Neuronal stem cell (in vitro differentiated cells): ENCODE data around the gene ZNF77.
A peak's percentile ranks its signal among the peaks of the same experiment; 100 is the strongest.
"Not testable (repeated sequence)": the region's sequence is repeated elsewhere in the genome, so short reads cannot be mapped to it uniquely, and the experiment has no call there.

Experiments used
- DNase-seq: peaks from one replicate; pipeline ENCODE4 v3.0.0-alpha.2; 2013; ENCODE audit warnings: low spot score
- H2AFZ ChIP-seq: one replicate; pipeline ENCODE4 v1.6.1; 2013; ENCODE audit warnings: mild to moderate bottlenecking, low read length, inconsistent platforms
- H2AK5ac ChIP-seq: 2 replicates; pipeline ENCODE4 v1.6.1; 2013; ENCODE audit warnings: low read depth, mild to moderate bottlenecking, inconsistent platforms, low read length, moderate library complexity, mixed read lengths
- H2BK120ac ChIP-seq: 2 replicates; pipeline ENCODE4 v1.6.1; 2013; ENCODE audit warnings: low read depth, mild to moderate bottlenecking, inconsistent platforms, low read length, moderate library complexity, mixed read lengths
- H2BK12ac ChIP-seq: one replicate; pipeline ENCODE4 v1.6.1; 2013; ENCODE audit warnings: low read length, inconsistent platforms
- H2BK15ac ChIP-seq: 2 replicates; pipeline ENCODE4 v1.6.1; 2013; ENCODE audit warnings: mild to moderate bottlenecking, low read length, inconsistent platforms, mixed read lengths
- H2BK5ac ChIP-seq: one replicate; pipeline ENCODE4 v1.6.1; 2013; ENCODE audit warnings: inconsistent platforms, mild to moderate bottlenecking, low read length, moderate library complexity
- H3K14ac ChIP-seq: one replicate; pipeline ENCODE4 v1.6.1; 2013; ENCODE audit warnings: low read length, inconsistent platforms
- H3K18ac ChIP-seq: 2 replicates; pipeline ENCODE4 v1.6.1; 2013; ENCODE audit warnings: low read length, inconsistent platforms
- H3K23ac ChIP-seq: 2 replicates; pipeline ENCODE4 v1.6.1; 2013; ENCODE audit warnings: low read depth, mild to moderate bottlenecking, mixed read lengths, low read length, inconsistent platforms; ENCODE audit not compliant: poor library complexity
- H3K27ac ChIP-seq: replicated peaks from 3 replicates; pipeline ENCODE4 v1.5.1; 2013; ENCODE audit warnings: low read length, inconsistent platforms
- H3K27me3 ChIP-seq, 3 experiments: 2 replicates each; pipeline ENCODE4 v1.6.1; 2013; ENCODE audit warnings: low read length in 3 of 3, mild to moderate bottlenecking in 2 of 3, inconsistent platforms in 1 of 3, low read depth in 1 of 3, mixed read lengths in 1 of 3, moderate library complexity in 1 of 3; ENCODE audit not compliant: control insufficient read depth in 3 of 3, insufficient read depth in 3 of 3
- H3K36me3 ChIP-seq, 2 donors: replicated peaks in 1 of 2; 2 replicates each; pipeline ENCODE4 v1.6.1; 2013; ENCODE audit warnings: low read length in 2 of 2; ENCODE audit not compliant: control insufficient read depth in 2 of 2, insufficient read depth in 2 of 2
- H3K4ac ChIP-seq: 2 replicates; pipeline ENCODE4 v1.6.1; 2013; ENCODE audit warnings: inconsistent platforms, mild to moderate bottlenecking, low read length, moderate library complexity
- H3K4me1 ChIP-seq, 2 donors: 1 replicate in 1 of 2; 2 replicates in 1 of 2; pipeline ENCODE4 v1.6.1; 2013; ENCODE audit warnings: low read length in 2 of 2, low read depth in 1 of 2; ENCODE audit not compliant: control insufficient read depth in 2 of 2, insufficient read depth in 1 of 2
- H3K4me2 ChIP-seq: one replicate; pipeline ENCODE4 v1.6.1; 2013; ENCODE audit warnings: mild to moderate bottlenecking, low read length, inconsistent platforms; ENCODE audit not compliant: insufficient read depth, poor library complexity, severe bottlenecking
- H3K4me3 ChIP-seq, 2 donors: 2 replicates each; pipeline ENCODE4 v1.5.1; 2013; ENCODE audit warnings: low read length in 2 of 2, mild to moderate bottlenecking in 2 of 2, inconsistent platforms in 1 of 2, moderate library complexity in 1 of 2
- H3K79me1 ChIP-seq: one replicate; pipeline ENCODE4 v1.6.1; 2013; ENCODE audit warnings: low read depth, mild to moderate bottlenecking, inconsistent platforms, low read length, moderate library complexity
- H3K9ac ChIP-seq: one replicate; pipeline ENCODE4 v1.6.1; 2013; ENCODE audit warnings: mild to moderate bottlenecking, low read depth, low read length, inconsistent platforms; ENCODE audit not compliant: poor library complexity
- H3K9me3 ChIP-seq, 2 donors: replicated peaks in 1 of 2; 2 replicates each; pipeline versions ENCODE3 to v1.6.1; 2013; ENCODE audit warnings: low read length in 2 of 2, mild to moderate bottlenecking in 2 of 2, inconsistent platforms in 1 of 2, low read depth in 1 of 2, mixed read lengths in 1 of 2, moderate library complexity in 1 of 2; ENCODE audit not compliant: control insufficient read depth in 2 of 2, insufficient read depth in 1 of 2
- H4K8ac ChIP-seq: one replicate; pipeline ENCODE4 v1.6.1; 2013; ENCODE audit warnings: low read depth, mild to moderate bottlenecking, inconsistent platforms, low read length, moderate library complexity
- H4K91ac ChIP-seq: one replicate; pipeline ENCODE4 v1.6.1; 2013; ENCODE audit warnings: low read length, low read depth, mild to moderate bottlenecking, inconsistent platforms; ENCODE audit not compliant: poor library complexity
- WGBS, 2 donors: extraction: QIAGEN DNeasy Blood & Tissue Kit; methylation state at CpG; one replicate each; pipeline ENCODE4 v1.1.7; 2013; ENCODE audit warnings: missing lambda C conversion rate in 2 of 2, mixed read lengths in 1 of 2; ENCODE audit not compliant: insufficient read length in 2 of 2, insufficient replicate concordance in 1 of 2; ENCODE audit errors: extremely low coverage in 2 of 2; 5-methylcytosine and 5-hydroxymethylcytosine counted together

ZNF77 gene

GRCh38 chr19:2896694-2897093, 48.1 kb downstream of the ZNF77 start:
- no peak for DNase-seq
- H3K36me3 ChIP-seq = no peaks in the 10 kb centered on the region
- no peak overlapping the region for H2BK15ac ChIP-seq
- H3K23ac ChIP-seq = no peak overlapping the region
- no peak overlapping the region for H3K27ac ChIP-seq
- no peak overlapping the region for H3K4me3 ChIP-seq
- H3K18ac ChIP-seq = no peak overlapping the region
- H3K4me1 ChIP-seq = peaks cover 1 to 3% of the 10 kb centered on the region in 2 donors
- H4K8ac ChIP-seq = no peak overlapping the region
- H2BK120ac ChIP-seq = no peak overlapping the region
- no peaks in the 10 kb centered on the region for H3K27me3 ChIP-seq
- H3K9ac ChIP-seq = no peak overlapping the region
- H3K4ac ChIP-seq = no peak overlapping the region
- no peak overlapping the region for H2AFZ ChIP-seq
- H2BK5ac ChIP-seq = no peak overlapping the region
- peaks cover 9 to 11% of the 10 kb centered on the region in 2 donors for H3K9me3 ChIP-seq
- no peak overlapping the region for H3K4me2 ChIP-seq
- no peak overlapping the region for H2BK12ac ChIP-seq
- H3K14ac ChIP-seq = no peak overlapping the region
- H3K79me1 ChIP-seq = no peaks in the 10 kb centered on the region
- H4K91ac ChIP-seq = no peak overlapping the region
- H2AK5ac ChIP-seq = no peak overlapping the region
- no CpG with 5 or more reads among the region's 8 CpGs for WGBS, 2 donors

DNA sequence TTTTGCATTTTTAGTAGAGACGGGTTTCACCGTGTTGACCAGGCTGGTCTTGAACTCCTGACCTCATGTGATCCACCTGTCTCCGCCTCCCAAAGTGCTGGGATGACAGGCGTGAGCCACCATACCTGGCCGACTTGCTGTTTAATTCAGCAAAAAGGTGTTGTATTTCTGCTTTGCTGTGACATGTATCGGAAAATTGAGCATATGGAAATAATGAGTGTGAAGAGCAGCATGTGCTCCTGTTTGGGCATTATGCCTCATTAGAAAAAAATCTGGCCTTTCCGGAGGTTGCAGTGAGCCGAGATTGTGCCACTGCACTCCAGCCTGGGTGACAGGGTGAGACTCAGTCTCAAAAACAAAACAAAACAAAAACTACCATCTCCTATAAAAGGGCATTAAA, 54.2 kb downstream of the ZNF77 start:
- no CpG with 5 or more reads among the region's 8 CpGs for WGBS, 2 donors
- not testable (repeated sequence) for H3K79me1 ChIP-seq, H3K18ac ChIP-seq, H2BK5ac ChIP-seq, H3K27me3 ChIP-seq, H3K4ac ChIP-seq, H2BK15ac ChIP-seq, H2AFZ ChIP-seq, H4K91ac ChIP-seq, H4K8ac ChIP-seq, H3K4me3 ChIP-seq, H3K4me1 ChIP-seq, DNase-seq, H2AK5ac ChIP-seq, H3K9ac ChIP-seq, H3K4me2 ChIP-seq, H3K23ac ChIP-seq, H3K14ac ChIP-seq, H2BK120ac ChIP-seq, H3K27ac ChIP-seq, H3K36me3 ChIP-seq, H2BK12ac ChIP-seq
- peaks cover 0 to 12% of the 10 kb centered on the region in 2 donors for H3K9me3 ChIP-seq

DNA sequence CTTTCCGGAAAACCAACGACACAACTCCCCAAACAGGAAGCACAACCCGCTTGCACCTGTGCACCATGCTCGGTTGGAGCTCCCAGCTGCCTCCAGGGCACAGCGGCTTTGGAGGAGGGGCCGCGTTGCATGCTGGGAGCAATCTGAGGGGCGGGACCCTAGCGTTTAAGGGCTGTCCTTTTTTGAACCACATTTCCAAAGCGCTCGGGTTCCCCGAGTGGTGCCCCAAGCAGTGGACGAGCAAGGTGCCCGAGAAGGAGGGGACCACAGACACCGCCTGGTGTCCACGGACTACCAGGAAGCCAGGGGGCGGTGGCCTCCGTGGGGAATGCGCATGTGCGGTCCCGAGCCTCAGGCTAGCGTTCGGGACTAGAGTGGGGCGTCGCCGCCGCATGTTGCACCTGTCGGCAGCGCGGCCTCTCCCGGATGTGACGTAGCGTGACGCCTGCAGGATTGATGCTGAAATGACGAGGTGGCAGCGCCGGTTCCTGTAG, 56.0 kb downstream of the ZNF77 start:
- Histone ChIP-seq H3K18ac (peak overlapping the region; percentile 28), H3K9me3 (peaks cover 0 to 14% of the 10 kb centered on the region in 2 donors), H2BK12ac (no peak overlapping the region), H3K23ac (peak overlapping the region; percentile 73), H3K36me3 (no peaks in the 10 kb centered on the region), H3K79me1 (peaks cover 4% of the 10 kb centered on the region), H3K27me3 (no peaks in the 10 kb centered on the region), H2BK15ac (no peak overlapping the region), H3K4me2 (no peak overlapping the region), H3K4ac (no peak overlapping the region), H3K4me3 (no peak overlapping the region), H3K9ac (no peak overlapping the region), H4K8ac (no peak overlapping the region), H2BK120ac (no peak overlapping the region), H2AK5ac (no peak overlapping the region), H3K14ac (peak overlapping the region; percentile 89), H3K27ac (no peak overlapping the region), H3K4me1 (peaks cover 1 to 5% of the 10 kb centered on the region in 2 donors), H4K91ac (no peak overlapping the region), H2AFZ (no peak overlapping the region), H2BK5ac (no peak overlapping the region)
- DNase-seq = no peak
- no CpG with 5 or more reads among the region's 37 CpGs for WGBS, 2 donors

GRCh38 chr19:2887391-2887914, 57.3 kb downstream of the ZNF77 start:
- Histone ChIP-seq H2BK5ac (no peak overlapping the region), H3K27ac (no peak overlapping the region), H3K9me3 (peaks cover 0 to 11% of the 10 kb centered on the region in 2 donors), H4K8ac (no peak overlapping the region), H2AFZ (peak overlapping the region; percentile 82), H3K23ac (no peak overlapping the region), H2BK15ac (no peak overlapping the region), H3K27me3 (no peaks in the 10 kb centered on the region), H2BK12ac (no peak overlapping the region), H3K36me3 (no peaks in the 10 kb centered on the region), H4K91ac (no peak overlapping the region), H2BK120ac (no peak overlapping the region), H2AK5ac (no peak overlapping the region), H3K79me1 (peaks cover 4% of the 10 kb centered on the region), H3K4ac (no peak overlapping the region), H3K4me1 (peaks cover 1 to 5% of the 10 kb centered on the region in 2 donors), H3K4me3 (no peak overlapping the region), H3K18ac (no peak overlapping the region), H3K4me2 (no peak overlapping the region), H3K9ac (no peak overlapping the region), H3K14ac (no peak overlapping the region)
- DNase-seq = no peak
- no CpG with 5 or more reads among the region's 9 CpGs for WGBS, 2 donors
